GM12872 (cell line): ENCODE data around the gene CACNA2D3.

ENCODE experiments used
- CTCF ChIP-seq: IDR thresholded peaks from 3 replicates; pipeline ENCODE4 v1.5.1; 2011; ENCODE audit warnings: low read depth, mild to moderate bottlenecking, low read length, moderate library complexity; ENCODE audit not compliant: insufficient read depth

Gene CACNA2D3

GRCh38 chr3:55030938-55031337 is 908.6 kb downstream of the CACNA2D3 start:
- no peak for TF ChIP-seq CTCF

- no peak for TF ChIP-seq CTCF
Observed at GRCh38 chr3:55036883-55037577, 914.7 kb downstream of the CACNA2D3 start.

GRCh38 chr3:55042591-55042990 is 920.2 kb downstream of the CACNA2D3 start:
- no peak for TF ChIP-seq CTCF

GRCh38 chr3:55044486-55044885 is 922.1 kb downstream of the CACNA2D3 start:
- TF ChIP-seq CTCF = no peak

- TF ChIP-seq CTCF = no peak
Observed at GRCh38 chr3:55059027-55059629, 936.8 kb downstream of the CACNA2D3 start.

GRCh38 chr3:55060896-55061719 is 938.8 kb downstream of the CACNA2D3 start:
- TF ChIP-seq CTCF = no peak

- TF ChIP-seq CTCF = no peak
Observed at GRCh38 chr3:55061720-55062034, 939.3 kb downstream of the CACNA2D3 start.
